HG03097 (cell line): ENCODE data around the gene PCMTD2.
"Not testable (repeated sequence)": the region's sequence is repeated elsewhere in the genome, so short reads cannot be mapped to it uniquely, and the experiment has no call there.

Experiments used
- ATAC-seq: cut with Tn5 transposase; IDR thresholded peaks from one replicate; pipeline ENCODE4 v1.9.1; 2021; ENCODE audit not compliant: unreplicated experiment, low FRiP score

Gene PCMTD2

GRCh38 chr20:64223526-64224067 is 32.0 kb upstream of the PCMTD2 start:
- ATAC-seq: no peak

- no peak for ATAC-seq
Observed at GRCh38 chr20:64224351-64225170, 31.0 kb upstream of the PCMTD2 start.

DNA sequence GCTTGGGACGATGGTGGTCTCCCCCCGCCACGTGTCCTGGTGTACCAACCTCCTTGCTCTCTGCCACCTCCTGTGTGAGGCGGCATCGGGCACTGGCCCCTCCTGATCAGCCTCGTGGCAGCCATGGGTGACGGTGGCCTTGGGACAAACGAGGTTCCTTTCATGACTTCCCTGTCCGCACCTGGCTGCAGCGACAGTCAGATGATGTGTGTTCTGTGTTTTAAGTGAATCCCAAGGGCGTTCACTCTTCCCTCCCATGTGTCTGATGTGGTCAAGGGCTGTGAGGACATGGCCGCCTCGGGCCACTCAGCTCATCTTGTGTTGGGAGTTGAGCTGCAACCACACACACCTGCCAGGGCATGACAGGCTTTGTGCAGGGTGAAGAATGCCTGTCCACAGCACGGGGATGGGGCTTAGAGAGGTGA is 30.4 kb upstream of the PCMTD2 start:
- ATAC-seq: no peak

GRCh38 chr20:64225828-64226598 is 29.5 kb upstream of the PCMTD2 start:
- ATAC-seq: no peak

- no peak for ATAC-seq
Observed at GRCh38 chr20:64226686-64227580, 28.6 kb upstream of the PCMTD2 start.

DNA sequence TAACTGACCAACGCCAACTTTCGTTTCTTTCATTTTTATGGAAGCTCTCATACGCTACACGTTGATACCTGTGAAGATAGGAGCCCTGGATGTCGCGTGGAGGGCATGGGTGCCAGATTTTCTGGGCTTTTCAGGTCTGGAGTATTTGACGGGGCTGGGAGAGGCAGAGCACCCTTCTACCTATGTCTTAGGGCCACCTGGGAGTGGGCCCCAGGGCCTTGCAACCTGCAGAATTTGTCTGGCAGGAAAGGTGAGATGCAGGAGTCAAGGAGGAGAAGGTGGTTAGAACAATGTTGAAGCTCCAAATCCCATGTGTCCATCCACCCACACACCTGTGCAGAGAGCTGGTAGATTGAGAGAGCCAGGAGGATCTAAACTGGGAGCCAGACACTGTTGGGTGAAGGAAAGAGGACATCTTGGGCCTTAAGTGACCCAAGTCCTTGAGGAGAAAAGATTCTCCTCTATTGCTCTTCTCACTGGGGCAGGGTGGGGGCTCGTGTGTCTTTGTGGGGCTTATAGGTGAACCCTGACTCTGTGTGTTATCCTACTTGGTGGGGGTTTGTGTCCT is 27.4 kb upstream of the PCMTD2 start:
- ATAC-seq: no peak

DNA sequence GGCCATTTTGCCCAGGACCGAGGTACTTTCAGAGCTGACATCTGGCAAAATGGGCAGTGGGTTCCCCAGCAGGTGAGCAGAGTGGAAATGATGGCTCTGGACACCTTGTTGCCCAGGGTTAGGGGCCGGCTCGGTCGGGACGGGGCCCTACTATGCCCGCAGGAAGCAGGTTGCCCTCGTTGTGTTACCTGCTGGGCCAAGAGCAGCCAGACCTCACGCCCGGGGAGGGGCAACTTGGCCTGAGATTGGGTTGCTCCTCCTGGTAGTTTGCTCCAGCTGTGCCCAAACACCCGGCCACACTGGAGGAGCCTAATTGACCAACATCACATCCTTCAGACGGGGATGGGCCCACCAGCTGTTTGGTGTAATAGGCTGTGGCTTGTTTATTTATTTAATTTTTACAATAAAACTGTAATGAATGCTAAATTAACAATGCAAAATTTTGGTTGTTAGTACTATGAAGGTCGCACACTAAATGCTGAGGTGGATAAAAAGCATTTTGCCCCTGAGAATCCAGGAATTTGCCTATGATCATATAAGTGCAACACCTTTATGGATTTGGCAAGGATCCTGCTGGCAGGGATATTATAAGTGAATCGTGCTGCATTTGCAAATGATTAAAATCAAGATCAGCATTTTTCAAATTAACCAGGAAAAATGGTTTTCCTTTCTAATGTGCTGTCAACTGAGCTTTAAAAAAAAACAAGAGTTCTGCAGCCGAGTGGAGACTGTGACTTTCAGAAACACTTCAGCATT is 26.6 kb upstream of the PCMTD2 start:
- ATAC-seq: no peak

GRCh38 chr20:64229507-64230061 is 26.0 kb upstream of the PCMTD2 start:
- no peak for ATAC-seq

DNA sequence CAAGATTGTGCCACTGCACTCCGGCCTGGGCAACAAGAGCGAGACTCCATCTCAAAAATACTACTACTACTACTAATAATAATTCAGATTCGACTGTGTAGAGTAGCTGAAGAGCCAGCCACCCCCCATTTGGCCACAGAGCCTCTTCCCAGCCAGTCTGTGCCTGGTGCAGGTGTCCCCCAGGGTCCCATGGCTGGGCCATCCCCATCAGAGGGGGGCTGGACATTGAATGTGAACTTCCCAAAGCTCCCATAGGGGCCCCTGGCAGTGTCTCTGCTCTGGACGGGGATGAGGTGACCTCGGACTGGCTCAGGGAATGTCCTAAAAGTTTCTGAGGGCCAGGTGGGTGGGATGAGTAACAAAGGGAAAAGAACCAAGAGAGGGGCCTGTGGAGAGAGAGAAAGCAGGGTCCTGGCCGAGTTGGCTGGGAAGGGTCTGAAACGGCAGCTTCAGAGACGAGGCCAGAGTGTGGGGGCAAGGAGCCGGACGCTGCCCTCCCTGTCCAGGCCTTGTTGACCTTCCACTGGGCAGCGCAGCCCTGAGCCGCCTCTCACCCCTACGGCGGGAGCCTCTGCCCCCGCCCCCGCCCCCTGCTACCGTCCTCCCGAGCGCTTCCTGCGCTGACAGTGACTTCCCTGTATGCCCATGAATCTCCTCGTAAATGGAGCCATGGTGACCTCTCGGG is 24.9 kb upstream of the PCMTD2 start:
- ATAC-seq: no peak

DNA sequence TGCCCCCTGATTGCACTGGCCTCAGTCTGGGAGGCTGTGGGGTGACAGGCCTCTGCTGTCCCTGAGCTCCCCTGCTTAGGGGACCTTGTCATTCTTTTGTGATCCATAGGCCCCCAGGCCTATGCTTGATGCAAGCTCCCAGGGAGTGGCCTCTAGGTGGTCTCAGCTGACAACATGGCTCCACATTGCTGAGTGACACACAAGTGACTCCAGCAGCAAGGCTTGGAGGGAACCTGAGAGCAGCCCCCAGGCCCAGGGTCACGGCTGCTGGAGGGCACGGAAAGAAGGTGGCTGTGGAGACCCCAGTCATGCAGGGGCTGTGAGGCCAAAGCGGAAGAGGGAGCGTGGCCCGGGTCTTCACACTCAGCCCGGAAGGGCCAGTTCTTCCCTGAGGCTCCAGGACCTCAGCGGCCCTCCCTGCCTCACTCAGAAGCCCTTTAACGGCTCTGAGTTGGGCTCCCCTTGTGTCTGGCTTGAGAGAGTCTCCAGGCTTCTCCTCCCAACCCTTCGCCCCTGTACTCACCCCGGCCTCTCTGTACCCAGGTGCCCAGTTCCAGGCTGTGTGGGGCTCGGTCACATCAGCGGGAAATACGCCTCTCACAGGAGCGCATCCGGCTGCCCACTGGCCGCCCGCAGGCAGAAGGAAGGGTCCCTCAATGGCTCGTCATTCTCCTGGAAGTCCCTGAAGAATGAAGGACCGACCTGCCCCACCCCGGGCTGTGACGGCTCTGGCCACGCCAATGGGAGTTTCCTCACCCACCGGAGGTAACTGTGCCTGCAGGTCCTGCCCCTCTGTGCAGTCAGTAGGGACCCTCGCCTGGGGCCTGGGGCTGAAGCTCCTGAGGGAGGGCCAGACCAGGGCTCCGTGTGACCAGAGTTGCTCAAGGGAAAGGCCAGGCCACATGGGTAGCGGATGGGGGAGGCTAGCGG is 23.7 kb upstream of the PCMTD2 start:
- no peak for ATAC-seq

GRCh38 chr20:64232794-64233193 is 22.8 kb upstream of the PCMTD2 start:
- ATAC-seq: no peak

DNA sequence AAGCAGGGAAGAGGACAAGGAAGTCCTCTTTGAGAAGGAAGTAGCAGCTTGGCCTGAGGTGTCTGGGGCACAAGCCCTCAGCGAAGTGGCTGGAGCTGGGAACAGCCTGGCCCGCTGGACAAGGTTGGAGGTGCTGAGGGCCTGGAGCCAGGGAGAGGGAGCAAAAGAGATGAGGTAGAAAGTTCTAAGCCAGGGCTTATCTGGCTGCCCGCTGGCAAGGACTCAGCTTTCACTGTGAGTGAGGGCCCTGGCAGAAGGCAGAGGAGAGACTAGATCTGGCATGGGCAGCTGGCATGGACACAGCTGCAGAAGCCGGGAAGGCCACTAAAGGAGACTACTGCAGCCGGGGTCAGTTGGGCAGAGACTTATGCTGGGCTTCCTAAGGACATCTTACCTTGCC is 21.8 kb upstream of the PCMTD2 start:
- ATAC-seq: no peak

- no peak for ATAC-seq
Observed at GRCh38 chr20:64234291-64234791, 21.2 kb upstream of the PCMTD2 start.

- not testable (repeated sequence) for ATAC-seq
Observed at GRCh38 chr20:64234921-64235565, 20.5 kb upstream of the PCMTD2 start.

DNA sequence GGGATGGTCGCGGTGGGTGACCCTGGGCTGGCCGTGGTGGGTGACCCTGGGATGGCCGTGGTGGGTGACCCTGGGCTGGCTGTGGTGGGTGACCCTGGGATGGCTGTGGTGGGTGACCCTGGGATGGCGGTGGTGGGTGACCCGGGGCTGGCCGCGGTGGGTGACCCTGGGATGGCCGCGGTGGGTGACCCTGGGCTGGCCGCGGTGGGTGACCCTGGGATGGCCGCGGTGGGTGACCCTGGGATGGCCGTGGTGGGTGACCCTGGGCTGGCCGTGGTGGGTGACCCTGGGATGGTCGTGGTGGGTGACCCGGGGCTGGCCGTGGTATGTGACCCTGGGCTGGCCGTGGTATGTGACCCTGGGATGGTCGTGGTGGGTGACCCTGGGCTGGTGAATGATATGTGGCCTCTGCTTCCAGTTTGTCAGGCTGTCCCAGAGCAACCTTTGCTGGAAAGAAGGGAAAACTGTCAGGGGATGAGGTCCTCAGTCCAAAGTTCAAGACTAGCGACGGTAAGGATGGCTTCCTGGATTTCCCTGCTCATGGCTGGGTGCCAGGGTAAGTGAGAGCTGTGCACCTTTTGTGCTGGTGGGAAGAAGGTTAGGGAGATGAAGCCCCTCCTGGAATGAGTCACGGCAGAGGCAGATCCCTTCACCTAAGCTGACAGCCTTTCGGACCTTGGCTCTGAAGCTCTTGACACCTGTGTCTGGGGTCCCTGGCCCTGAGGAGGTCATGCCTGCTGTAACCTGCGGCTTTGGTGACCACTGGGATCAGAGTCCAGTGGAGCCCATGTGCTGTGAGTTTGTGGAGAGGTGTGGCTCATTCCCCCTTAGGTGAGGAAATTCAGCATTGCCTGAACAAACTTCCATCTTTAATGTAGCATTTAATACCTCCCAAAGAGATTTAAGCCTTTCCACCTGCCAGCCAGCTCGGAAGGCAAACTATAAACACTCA is 19.1 kb upstream of the PCMTD2 start:
- ATAC-seq: no peak

DNA sequence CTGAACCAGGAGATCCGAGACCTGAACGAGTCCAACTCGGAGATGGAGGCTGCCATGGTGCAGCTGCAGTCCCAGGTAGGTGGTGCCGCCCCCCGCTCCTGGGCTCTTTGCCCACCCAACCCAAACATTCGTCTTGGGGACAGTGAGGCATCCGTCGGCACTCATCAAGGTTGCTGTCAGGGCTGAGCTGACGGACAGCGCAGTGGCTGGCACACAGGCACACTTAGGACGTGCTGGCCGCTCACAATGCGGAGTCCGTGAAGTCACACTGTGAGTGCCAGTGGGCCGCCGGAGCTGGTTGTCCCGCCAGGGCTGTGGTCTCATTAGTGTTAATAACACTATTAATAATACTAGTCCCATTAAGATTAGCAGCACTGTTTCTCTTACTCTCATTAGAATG is 18.2 kb upstream of the PCMTD2 start:
- no peak for ATAC-seq
